ENCODE data around the gene CHRNA1.
A peak's percentile ranks its signal among the peaks of the same experiment; 100 is the strongest.

Gene CHRNA1

DNA sequence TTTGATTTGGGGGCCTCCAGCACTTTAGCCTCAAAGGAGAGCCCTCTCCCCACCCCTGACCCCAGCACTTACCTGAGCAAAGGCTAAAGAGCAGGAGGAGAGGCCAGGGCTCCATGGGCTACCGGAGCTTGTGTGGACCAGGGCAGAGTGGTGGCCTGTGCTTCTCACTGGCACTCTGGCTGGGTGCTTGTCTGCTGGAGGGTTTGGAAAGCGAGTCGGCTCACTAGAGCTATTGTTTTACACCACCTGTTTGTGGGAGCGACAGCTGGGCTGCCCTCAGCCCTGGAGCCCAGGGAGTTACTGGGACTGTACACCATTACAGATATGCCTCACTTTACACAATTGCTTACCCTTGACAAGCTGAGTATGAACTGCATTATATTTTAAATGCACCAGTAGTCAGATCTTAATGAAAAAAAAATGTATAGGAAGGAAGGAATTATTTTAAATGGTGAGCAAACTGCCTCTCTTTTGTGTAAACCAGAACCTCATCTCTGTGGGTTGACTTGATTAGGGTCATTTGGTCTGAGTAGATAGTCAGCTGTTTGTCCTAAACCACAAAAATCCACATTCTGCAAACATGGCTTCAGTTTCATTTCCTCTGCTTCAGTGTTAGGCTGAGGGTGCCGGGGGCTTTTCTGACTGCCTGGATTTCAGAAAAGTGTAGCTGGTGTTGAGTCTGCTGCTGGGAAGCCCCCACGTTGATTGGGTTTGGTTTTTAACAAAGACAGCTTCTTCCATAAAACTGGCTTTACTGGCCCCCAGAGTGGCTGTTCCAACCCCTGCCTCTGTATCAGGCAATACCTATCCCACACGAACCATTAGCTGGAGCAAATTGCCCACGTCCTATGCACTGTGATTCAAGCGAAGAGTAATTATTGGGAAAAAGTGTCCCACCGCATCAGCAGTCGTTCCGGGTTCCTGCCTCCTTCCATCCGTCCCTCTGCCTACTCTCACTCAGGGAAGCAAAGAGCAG, at the start of gene CHRNA1:
TSS of gene CHRNA1 (minus strand) at position 193 of the 976 bp plus-strand sequence. CDS start at position 115, 78 bp downstream.
- DNase-seq (ENCODE audit: low spot score) = no peak

DNA sequence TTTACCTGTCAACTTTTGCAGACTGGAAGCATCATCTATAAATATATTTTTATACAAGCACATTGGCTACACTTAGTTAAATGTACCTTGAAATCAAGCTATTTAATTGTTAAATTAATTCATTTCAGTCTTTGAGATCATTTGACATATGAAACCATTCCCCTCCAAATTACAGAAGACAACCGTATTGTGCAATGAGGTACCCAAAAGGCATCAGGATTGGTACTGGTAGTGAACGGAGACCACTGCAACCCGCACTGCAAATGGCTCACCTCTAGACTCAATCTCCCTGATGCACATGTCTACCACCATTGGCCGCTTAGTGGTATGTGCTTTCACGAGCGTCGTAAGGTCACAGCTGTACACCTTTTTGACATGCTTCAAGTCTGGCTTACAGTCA, 47.8 kb upstream of the CHRNA1 start:
- DNase-seq (ENCODE audit: low spot score) = no peak

DNA sequence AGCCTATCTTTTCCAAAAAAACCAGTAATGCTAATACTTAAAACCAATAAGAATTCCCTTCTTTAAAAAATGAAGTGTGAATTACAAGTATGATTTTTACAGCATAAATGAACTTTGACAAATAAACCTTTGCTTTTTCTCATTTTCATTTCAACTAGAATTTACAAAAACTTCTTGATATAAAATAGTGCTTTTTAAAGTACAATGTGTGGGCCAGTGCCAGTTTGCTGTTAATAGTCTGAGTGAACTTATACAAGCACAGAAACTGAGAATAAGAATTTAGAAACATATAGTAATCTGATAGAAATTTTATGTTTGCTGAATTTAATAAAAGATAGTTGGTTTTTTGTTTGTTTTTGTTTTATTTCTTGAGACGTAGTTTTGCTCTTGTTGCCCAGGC, 43.7 kb upstream of the CHRNA1 start:
- DNase-seq (ENCODE audit: low spot score) = no peak

DNA sequence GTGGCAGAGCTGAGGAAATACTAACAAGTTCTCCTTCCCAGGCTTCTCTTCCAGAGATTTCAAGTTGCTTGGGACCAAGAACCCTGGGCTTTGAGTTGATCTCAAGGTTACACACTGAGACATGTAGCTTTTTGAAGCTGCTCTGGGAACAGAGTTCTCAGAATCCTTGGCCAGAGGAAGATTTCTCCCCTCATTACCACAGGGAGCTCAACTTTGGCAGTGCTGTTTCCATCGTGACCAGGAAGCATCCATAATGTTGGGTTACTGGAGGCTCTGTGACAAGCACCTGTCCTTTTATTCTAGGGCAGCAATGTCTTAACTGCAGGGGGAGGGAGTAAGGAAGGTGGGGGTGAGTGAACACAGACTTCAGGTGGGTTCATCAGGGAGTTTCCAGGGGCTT, 41.5 kb upstream of the CHRNA1 start:
- DNase-seq (ENCODE audit: low spot score) = no peak

DNA sequence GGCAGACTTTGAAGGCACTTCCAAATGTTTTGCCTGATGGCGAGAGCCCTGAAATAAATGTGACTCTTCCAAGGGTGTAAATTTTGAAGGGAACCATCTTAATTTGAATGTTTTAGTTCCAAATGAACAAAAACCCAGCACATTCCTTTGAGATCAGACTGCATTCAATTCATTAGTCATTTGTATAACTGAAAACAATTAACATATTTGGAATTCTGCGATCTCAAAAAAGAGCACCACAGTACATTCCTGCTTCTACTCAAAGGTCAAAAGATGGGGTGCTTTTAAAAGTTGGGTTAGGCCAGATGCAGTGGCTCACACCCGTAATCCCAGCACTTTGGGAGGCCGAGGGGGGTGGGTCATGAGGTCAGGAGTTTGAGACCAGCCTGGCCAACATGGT, 38.2 kb upstream of the CHRNA1 start:
- no peak for DNase-seq (ENCODE audit: low spot score)

DNA sequence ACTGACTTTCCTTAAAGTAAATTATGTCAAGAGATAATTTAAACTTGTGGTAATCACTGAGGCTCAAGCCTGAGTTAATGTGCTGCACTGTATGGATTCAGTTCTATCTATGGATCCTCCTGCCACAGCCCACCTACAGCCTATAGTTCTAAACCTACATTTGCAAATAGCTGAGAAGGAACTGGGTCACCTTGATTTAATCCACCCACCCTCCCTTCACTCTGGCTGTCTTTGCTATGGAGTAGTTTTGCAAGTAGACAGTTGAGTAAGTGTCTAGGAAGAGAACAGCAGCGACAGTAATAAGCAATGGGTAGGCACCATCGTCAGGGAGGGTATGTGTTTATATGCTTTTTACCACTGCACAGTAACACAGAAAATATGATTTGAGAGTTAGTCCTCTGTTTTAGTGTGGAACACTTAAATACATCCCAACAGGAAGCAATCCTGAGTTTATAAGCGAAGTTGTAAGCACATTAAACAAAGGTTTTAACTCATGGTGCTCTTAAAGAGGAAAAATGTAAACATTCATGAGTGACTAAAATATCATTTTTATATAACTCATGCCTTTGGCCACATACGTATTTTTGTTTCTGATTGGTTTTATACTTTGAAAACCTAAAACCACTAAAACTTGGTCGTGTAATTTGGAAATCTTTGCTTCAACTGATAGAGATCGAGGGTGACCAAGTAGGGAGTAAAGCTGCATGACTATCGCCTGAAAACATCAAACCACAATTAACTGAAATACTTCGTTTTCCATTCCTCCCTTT, 36.3 kb upstream of the CHRNA1 start:
- no peak for DNase-seq (ENCODE audit: low spot score)

DNA sequence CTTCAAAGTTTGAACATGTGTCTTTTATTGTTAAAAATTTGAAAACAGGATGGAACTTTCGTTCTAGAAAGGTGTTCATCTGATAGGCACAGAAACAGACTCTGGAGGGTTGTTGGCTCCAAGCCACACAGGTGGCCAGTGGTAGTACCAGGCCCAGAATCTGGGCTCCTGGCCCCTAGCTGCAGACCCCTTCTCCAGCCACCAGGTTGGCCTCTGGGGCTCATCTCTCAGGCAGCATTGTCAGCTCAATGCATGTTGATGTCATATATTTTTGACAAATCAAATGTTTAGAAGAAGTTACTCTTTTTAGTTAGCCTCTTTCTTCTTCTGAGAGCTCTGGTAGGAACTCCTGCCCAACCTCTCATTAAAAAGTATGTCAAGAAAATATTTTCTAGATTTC, 34.5 kb upstream of the CHRNA1 start:
- no peak for DNase-seq (ENCODE audit: low spot score)

DNA sequence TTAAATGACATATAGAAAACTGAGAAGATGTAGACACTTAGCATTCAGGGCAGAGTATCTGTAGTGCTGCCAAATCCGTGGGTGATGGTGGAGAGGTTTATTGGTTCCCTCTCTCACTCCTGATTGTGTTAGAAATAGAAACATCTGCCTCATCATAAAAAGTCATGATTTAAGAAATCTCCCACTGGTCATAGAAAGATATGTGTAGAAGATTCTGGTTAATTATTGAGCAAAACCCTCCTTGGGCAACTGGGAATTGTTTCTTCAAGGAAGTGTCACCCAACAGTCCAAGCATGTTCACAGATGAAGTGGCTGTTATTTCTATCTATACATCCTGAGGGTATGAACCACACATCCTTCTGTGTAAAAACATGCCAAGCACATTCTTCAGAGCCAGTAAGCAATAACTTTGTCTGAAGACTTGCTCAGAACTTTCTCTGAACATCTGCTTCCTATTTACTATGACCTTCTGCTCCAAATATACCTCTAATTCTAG, 33.6 kb upstream of the CHRNA1 start:
- peak; percentile 8 for DNase-seq (ENCODE audit: low spot score)

DNA sequence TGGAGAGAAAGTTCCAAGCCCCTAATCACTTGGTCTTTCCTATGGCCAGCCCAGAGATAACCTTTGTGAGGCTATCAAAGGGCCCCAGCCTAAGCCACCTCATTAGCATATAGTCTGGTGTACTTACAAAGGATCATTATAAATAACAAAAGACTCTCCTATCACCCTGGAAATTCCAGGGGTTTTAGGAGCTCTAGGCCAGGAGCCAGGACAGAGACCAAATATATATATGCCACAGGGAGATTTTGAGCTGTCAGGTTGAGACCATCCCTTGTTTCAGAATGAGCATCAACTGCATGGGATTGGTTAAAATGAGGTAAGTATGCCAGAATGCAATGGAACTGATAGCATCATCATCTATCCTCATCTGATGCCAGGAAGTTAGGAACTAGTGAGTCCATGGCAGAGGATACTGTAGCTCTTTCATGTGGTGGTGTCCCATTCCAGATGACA, 32.1 kb upstream of the CHRNA1 start:
- no peak for DNase-seq (ENCODE audit: low spot score)

DNA sequence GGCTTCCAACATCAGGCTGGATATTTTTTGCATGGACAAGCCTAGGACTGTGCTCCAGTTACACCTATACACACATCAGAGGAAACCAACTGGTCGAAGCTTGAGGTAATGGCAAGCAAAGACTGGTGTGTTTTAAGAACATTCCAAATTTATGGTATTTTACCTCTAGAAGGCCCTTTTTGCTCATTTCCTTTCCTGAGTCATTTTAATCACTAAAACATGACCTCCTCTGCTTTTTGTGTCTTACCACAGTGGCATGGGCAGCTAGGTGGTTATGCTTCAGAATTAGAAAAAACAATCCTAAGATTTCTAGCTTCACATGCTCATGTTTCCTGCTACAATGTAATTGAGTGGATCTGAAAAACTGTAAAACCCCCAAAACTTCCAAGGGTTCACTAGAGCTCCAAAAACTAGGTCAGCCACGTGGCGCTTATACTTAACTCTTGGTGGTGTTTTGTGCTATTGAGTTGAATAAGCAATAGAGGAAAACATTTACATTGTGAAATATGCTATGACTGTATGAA, 30.6 kb upstream of the CHRNA1 start:
- no peak for DNase-seq (ENCODE audit: low spot score)

DNA sequence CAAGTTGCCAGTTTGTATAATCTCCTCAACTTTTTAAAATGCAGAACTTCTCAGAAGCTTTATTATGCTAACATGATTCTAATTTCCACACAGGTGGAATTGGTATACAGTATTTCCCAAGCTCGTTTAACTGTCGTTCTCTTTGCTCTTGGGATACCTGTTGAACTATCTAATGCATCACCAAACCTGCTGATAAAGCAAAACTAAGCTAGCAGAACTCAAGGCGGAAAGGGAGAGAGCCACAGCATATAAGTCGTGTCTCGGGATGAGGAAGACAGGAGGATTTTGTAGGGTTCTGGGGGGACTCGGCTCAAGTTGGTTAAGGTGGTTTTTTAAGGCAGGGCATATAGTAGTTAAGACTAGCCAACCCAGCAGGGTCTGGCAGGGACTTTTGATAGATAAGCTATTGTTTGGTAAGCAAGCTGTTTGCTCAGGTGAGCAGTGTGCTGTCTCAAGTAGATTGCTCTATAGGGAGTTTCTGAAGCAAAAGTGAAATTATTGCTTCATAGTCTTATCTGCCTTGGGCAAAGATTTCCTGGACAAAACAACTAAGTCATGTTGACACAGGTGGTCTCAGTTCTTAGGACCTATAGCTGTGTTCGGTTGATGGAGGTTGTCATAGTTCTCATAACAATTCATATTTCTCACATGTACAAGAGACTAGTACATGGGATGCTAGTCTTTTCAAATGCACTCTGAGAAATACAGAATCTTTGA, 28.2 kb upstream of the CHRNA1 start:
- no peak for DNase-seq (ENCODE audit: low spot score)

DNA sequence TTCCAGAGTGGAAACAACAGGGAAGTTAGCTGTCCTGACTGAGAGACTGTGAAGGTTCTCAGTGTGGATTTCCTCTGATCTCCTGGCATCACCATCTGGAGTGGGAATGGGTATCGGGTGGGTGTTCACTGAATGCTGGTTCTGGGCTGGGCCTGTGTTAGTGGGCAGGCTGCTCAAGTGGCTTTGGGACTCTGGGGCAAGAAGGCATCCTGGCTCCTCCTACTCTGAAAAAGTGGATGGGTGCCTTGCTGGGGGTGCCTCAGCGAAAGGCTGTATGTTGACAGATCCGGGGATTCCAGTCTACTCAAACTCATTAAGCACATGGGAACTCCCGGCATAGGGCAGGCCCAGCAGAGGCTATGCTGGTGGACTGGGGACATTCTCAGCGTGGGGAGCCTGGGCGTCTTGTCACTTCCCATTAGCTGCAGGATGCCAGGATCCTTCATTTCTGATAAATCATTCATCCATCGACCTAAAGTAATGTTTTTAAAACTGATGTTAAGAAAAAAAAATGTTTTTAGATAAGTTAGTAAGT, 27.5 kb upstream of the CHRNA1 start:
- DNase-seq (ENCODE audit: low spot score) = no peak

DNA sequence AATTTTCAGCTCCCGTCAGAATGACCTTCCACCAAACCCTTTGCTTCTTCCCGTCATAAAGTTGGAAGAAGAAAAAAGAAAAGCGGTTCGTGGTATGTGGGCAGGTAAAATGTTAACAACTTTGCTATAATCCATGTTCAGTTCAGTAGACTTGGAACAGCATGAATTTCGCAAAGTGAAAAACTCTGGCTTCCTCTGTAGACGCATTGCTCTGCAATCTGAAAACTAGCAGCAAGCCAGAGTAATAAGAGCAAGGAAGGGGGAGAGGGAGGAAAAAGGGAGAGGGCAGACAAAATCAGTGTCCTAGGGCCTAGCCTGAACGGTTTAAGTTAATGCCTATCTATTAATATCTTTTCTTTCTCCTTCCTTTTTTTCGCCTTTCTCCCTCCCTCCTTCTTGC, 26.7 kb upstream of the CHRNA1 start:
- no peak for DNase-seq (ENCODE audit: low spot score)

DNA sequence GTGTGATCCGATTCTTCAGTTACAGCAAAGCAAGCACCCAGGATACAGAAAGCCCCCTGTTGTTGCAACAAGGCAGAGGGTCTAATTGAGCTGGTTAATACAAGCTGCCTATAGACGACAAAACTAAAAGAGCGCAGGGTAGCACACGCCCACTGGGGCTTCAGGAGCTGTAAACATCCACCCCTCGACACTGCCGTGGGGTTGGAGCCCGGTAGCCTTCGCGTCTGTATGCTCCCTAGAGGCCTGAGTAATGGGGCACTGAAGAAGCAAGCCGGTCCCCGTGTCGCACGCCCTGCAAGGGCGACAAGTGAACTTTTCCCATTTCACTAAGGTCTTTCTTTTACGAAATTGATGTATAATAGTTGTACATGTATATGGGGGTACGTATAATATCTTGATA, 24.7 kb upstream of the CHRNA1 start:
- DNase-seq (ENCODE audit: low spot score) = no peak

DNA sequence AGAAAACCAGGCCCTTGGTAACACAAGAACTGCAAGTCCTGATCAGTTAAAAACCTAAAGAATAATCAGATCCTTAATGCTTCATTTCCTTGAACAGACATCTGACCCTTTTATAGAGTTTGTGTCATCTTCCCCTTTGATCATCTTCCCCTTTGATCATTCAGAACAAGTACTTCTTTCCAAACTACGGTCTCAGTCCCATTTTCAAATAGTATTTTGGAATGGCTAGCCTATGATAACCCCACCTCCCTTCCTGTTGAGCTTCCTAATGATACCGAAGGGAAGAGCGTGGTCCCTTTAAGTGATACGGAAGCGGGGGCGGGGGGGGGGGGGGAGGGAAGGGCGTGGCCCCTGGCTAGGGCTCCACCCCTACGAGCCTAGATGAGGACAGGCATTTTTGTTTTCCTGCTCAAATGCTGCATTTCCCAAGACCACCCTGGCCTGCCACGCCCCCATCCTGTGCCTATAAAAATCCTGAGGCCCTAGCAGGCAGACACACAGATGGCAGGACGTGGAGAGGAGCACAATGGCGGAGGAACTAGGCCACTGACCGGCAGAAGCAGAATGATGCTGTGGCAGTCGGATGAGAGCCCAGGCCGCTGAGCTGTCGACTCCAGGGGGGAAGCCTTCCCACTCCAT, 24.1 kb upstream of the CHRNA1 start:
- DNase-seq (ENCODE audit: low spot score) = no peak

DNA sequence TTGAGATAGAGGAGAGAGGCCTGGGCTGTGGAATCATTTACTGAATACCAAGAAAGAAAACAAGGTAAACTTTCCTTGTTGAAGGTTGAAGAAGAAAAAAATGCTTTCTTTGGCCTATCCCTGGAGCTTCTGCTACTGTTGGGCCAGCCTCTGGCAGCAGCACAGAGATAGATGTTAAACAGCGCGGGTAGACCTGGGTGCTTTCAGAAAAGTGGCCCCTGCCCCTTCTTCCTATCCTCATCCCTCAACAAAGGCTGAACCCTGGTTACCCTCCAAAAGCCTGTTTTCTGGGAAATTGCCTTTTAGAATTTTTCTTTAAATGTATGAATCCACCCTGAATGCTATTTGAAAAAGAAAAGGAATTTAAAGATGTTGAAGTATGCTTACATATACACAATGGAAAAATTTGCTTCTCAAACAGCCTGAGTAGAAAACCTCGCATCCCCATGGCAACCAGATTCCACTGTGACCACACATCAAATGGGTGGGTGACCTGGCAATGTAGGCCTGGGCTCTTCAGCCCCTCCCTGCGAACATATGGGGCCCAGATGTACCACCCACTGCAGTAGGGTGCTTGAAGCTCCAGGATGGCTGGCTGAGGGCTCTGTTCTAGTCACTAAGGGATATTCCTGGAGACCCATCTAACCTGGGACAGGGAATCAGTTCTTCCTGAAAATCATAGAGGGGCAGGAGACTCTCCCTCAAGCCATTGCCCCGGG, 23.4 kb upstream of the CHRNA1 start:
- no peak for DNase-seq (ENCODE audit: low spot score)

DNA sequence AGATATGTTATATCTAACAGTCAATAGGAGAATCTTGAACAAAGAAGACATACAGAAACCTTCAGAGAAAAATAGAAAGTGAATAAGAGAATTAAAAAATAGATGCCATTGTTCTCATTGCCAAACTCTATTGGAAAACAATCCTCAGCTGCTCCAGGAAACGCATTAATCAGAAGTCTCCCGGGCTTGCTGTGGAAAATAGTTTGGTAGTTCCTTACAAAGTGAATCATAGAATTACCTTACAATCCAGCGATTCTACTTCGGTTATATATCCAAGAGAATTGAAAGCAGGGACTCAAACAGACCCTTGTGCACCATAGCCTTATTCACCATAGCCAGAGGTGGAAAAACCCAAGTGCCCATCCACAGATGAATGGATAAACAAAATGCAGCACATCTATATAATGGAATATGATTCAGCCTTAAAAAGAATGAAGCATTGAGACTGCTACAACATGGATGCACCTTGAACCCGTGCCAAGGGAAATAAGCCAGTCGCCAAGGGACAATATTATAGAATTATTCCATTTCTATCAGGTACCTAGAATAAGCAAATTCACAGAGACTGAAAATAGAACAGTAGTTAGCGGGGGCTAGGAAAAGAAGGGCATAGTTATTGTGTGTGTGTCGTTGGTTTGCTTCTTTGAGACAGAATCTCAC, 21.9 kb upstream of the CHRNA1 start:
- DNase-seq (ENCODE audit: low spot score) = peak; percentile 52

DNA sequence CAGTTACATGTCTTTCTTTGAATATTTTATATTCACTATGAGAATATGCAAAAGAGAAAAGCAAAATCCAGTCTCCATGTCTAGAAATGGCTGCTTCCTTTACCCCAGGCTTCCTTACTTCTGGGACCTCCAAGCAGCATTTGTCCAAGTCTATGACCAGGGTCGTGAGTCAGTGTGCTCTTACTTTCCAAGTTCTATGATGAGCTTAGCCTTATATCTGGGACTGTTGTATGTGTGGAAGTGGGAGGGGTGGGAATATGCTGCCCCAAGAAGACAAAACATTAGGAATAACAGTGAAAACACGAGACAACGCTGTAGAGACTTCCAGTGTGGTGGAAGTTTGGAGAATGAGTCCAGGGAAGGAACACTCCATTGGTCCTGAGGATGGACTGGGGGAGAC, 21.2 kb upstream of the CHRNA1 start:
- DNase-seq (ENCODE audit: low spot score) = no peak

DNA sequence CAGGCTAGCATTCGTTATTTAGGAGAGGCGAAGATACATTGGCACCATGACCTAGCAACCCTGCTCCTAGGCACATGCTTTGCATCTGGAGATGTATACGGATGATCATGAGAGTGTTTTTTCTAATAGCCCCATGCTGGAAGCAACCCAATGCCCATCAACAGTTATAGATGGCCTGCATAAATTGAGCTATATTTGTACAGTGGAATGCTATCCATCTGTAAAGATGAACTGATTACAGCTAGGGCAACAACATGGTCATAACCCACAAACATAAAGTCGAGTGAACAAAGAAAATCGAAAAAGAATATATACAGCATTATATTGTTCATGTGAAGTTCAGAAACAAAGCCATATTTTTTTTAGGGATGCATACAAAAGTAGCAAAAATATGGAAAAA, 20.6 kb upstream of the CHRNA1 start:
- DNase-seq (ENCODE audit: low spot score) = no peak

DNA sequence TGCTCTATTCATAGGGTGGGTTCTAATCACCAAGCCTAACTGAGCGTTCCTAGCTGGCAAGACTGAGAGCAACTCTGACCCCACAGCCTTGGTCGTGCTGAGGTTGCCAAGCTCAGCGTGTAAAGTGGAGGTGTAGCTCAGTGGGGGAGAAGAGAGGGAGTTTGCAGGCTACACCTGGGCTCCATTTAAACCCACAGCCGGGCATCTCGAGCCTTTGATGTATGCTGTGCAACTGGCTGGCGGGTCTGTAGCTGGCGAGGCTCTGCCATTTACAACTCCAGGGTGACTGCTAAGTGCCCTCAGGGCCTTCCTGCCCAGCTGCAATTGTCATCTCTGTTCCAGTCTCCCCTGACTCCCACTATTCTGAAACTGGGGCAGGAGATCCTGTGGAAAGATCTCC, 20.0 kb upstream of the CHRNA1 start:
- DNase-seq (ENCODE audit: low spot score) = no peak
